PFSK-1 (cell line): Measurements from ENCODE around the gene HMOX2.

ENCODE experiments used
- FOXP2 ChIP-seq: optimal IDR thresholded peaks from 2 replicates; pipeline ENCODE3; 2011; ENCODE audit warnings: borderline replicate concordance, control low read depth, inconsistent platforms; ENCODE audit not compliant: insufficient read depth; ENCODE audit errors: extremely low read length, extremely low read depth
- POLR2AphosphoS5 ChIP-seq: IDR thresholded peaks from 2 replicates; pipeline ENCODE4 v1.6.1; 2012; ENCODE audit warnings: low read depth, mild to moderate bottlenecking, control low read depth, low read length, moderate library complexity
- REST ChIP-seq, 2 experiments: IDR thresholded peaks; 2 replicates each; pipeline versions ENCODE4 v1.6.1 to v1.8.0; 2011 to 2012; ENCODE audit warnings: low read depth in 2 of 2, low read length in 2 of 2, control low read depth in 1 of 2, inconsistent platforms in 1 of 2, mild to moderate bottlenecking in 1 of 2, moderate library complexity in 1 of 2; ENCODE audit not compliant: insufficient read depth in 1 of 2
- SIN3A ChIP-seq: IDR thresholded peaks from 2 replicates; pipeline ENCODE4 v1.6.1; 2012; ENCODE audit warnings: mild to moderate bottlenecking, low read length, moderate library complexity, borderline replicate concordance; ENCODE audit not compliant: insufficient read depth
- TAF1 ChIP-seq: IDR thresholded peaks from 2 replicates; pipeline ENCODE4 v1.6.1; 2012; ENCODE audit warnings: low read length, control low read depth, borderline replicate concordance; ENCODE audit not compliant: insufficient read depth

HMOX2 gene

GRCh38 chr16:4534151-4534790 lies 58.1 kb downstream of the HMOX2 start:
- TF ChIP-seq POLR2AphosphoS5 (no peak), TAF1 (no peak), FOXP2 (no peak), SIN3A (no peak), REST (IDR thresholded peaks at IDR 0.05; ENCODE audit: insufficient read depth in 1 of 2, low read depth in 2 of 2, low read length in 2 of 2) (no peak)

GRCh38 chr16:4535627-4536108 lies 59.5 kb downstream of the HMOX2 start:
- no peak for TF ChIP-seq SIN3A
- no peak for TF ChIP-seq POLR2AphosphoS5
- TF ChIP-seq FOXP2: no peak
- no peak for TF ChIP-seq REST (IDR thresholded peaks at IDR 0.05; ENCODE audit: insufficient read depth in 1 of 2, low read depth in 2 of 2, low read length in 2 of 2)
- no peak for TF ChIP-seq TAF1

GRCh38 chr16:4536391-4537106 lies 60.4 kb downstream of the HMOX2 start:
- TF ChIP-seq SIN3A (no peak), POLR2AphosphoS5 (no peak), FOXP2 (no peak), TAF1 (no peak), REST (IDR thresholded peaks at IDR 0.05; ENCODE audit: insufficient read depth in 1 of 2, low read depth in 2 of 2, low read length in 2 of 2) (no peak)

- TF ChIP-seq TAF1: no peak
- TF ChIP-seq POLR2AphosphoS5: no peak
- TF ChIP-seq SIN3A: no peak
- no peak for TF ChIP-seq FOXP2
- TF ChIP-seq REST (IDR thresholded peaks at IDR 0.05; ENCODE audit: insufficient read depth in 1 of 2, low read depth in 2 of 2, low read length in 2 of 2): no peak
Observed at GRCh38 chr16:4537376-4538343, 61.5 kb downstream of the HMOX2 start.
